Hepatocyte (in vitro differentiated cells): Measurements from ENCODE around the gene ADAM17. TPM values are rescaled to one million over a fixed set of nuclear protein-coding genes. Genes with fewer than 3 reads are reported as not detected.

Source experiments
- DNase-seq: peaks from one replicate; pipeline ENCODE4 v3.0.0-alpha.2; 2016; ENCODE audit warnings: low spot score
- H2AFZ ChIP-seq: fragments of 200-600 bp; sonication (generic); 2 replicates; pipeline ENCODE4 v1.6.0; 2016; ENCODE audit warnings: antibody characterized with exemption, mild to moderate bottlenecking
- H3K27ac ChIP-seq: fragments of 200-600 bp; sonication (generic); 2 replicates; pipeline ENCODE4 v1.5.1; 2016; ENCODE audit warnings: mild to moderate bottlenecking
- H3K27me3 ChIP-seq: fragments of 200-600 bp; sonication (generic); 2 replicates; pipeline ENCODE4 v1.6.1; 2016
- H3K36me3 ChIP-seq: fragments of 200-600 bp; sonication (generic); replicated peaks from 2 replicates; pipeline ENCODE4 v1.5.1; 2016; ENCODE audit warnings: low read depth; ENCODE audit not compliant: insufficient read depth
- H3K4me1 ChIP-seq: fragments of 200-600 bp; sonication (generic); 2 replicates; pipeline ENCODE4 v1.5.1; 2016; ENCODE audit warnings: mild to moderate bottlenecking, moderate library complexity; ENCODE audit not compliant: insufficient read depth
- H3K4me2 ChIP-seq: fragments of 200-600 bp; sonication (generic); 2 replicates; pipeline ENCODE4 v1.6.0; 2016
- H3K4me3 ChIP-seq: fragments of 200-600 bp; sonication (generic); 2 replicates; pipeline ENCODE4 v1.5.1; 2016; ENCODE audit warnings: mild to moderate bottlenecking
- H3K79me2 ChIP-seq: fragments of 200-600 bp; sonication (generic); 2 replicates; pipeline ENCODE4 v1.6.0; 2017; ENCODE audit warnings: mild to moderate bottlenecking
- H3K9me2 ChIP-seq: fragments of 200-600 bp; sonication (generic); replicated peaks from 2 replicates; pipeline ENCODE4 v1.6.0; 2017; ENCODE audit warnings: mild to moderate bottlenecking; ENCODE audit not compliant: insufficient read depth
- H3K9me3 ChIP-seq: fragments of 200-600 bp; sonication (generic); 2 replicates; pipeline ENCODE4 v1.5.1; 2016; ENCODE audit warnings: low read depth, mild to moderate bottlenecking
- H4K20me1 ChIP-seq: fragments of 200-600 bp; sonication (generic); 2 replicates; pipeline ENCODE4 v1.6.0; 2016; ENCODE audit warnings: mild to moderate bottlenecking; ENCODE audit not compliant: insufficient read depth, poor library complexity, severe bottlenecking
- EZH2 ChIP-seq: fragments of 200-600 bp; sonication (generic); IDR thresholded peaks from 2 replicates; pipeline ENCODE4 v1.6.1; 2016; ENCODE audit warnings: antibody characterized with exemption, mild to moderate bottlenecking, borderline replicate concordance
- EZH2phosphoT487 ChIP-seq: fragments of 200-600 bp; sonication (generic); IDR thresholded peaks from one replicate; pipeline ENCODE4 v1.6.1; 2018; ENCODE audit warnings: antibody characterized with exemption, mild to moderate bottlenecking, low read depth, moderate library complexity; ENCODE audit not compliant: unreplicated experiment, severe bottlenecking
- WGBS: methylation state at CpG from one replicate; pipeline ENCODE4 v1.1.6; 2016; ENCODE audit warnings: low lambda C conversion rate; ENCODE audit errors: missing lambda C conversion rate; 5-methylcytosine and 5-hydroxymethylcytosine counted together
- polyA plus RNA-seq: library from polyadenylated mRNA; unstranded; fragments of >200 nt; fragmentation: Nextera tagmentation; extraction: Ambion mirVana; gene quantifications from 2 replicates; pipeline ENCODE4 v1.2.1, GENCODE V29; 2016
- total RNA-seq: library from RNA; depleted of rRNA; stranded (reverse); fragments of >200 nt; gene quantifications from 2 replicates; pipeline ENCODE4 v1.2.3, GENCODE V29; 2014
- TF ChIP-seq, protein P1 (sequence below): fragments of 200-600 bp; sonication (generic); IDR thresholded peaks from 2 replicates; pipeline ENCODE4 v1.5.1; 2016; ENCODE audit warnings: antibody characterized with exemption, mild to moderate bottlenecking; ENCODE audit not compliant: poor library complexity

Gene ADAM17
- total and polyA plus RNA-seq, 2 experiments from 2014 or later, result 20.5 to 30.2 TPM

DNA sequence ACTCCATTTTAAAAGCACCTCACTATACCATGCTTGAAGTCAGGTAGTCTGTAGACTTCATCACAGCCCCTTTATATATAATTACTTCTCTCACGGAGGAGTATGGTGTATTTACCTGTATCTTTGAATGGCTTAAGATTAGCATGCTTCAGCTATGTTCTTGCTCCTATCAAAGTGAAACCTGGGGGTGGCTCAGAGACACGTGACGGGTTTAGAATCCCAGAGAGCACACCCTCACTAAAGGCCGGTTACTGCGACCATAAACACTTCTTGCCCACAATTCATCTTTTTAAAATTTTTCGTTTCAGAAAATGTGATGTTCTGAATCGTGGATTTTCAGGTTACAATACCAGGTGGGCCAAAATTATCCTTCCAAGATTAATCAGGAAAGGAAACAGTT, 77.7 kb downstream of the ADAM17 start:
- Histone ChIP-seq H3K9me2 (no peaks in the 10 kb centered on the region), H4K20me1 (peaks cover 4% of the 10 kb centered on the region), H3K27me3 (no peaks in the 10 kb centered on the region), H2AFZ (no peak overlapping the region), H3K4me2 (no peak overlapping the region), H3K4me1 (no peaks in the 10 kb centered on the region), H3K4me3 (no peak overlapping the region), H3K79me2 (peaks cover 43% of the 10 kb centered on the region), H3K9me3 (no peaks in the 10 kb centered on the region), H3K36me3 (no peaks in the 10 kb centered on the region), H3K27ac (no peak overlapping the region)
- WGBS, result 92% methylated on average over 7 of the region's 7 CpGs
- TF ChIP-seq EZH2phosphoT487, result no peak
- no peak for TF ChIP-seq EZH2
- TF ChIP-seq, protein P1, sequence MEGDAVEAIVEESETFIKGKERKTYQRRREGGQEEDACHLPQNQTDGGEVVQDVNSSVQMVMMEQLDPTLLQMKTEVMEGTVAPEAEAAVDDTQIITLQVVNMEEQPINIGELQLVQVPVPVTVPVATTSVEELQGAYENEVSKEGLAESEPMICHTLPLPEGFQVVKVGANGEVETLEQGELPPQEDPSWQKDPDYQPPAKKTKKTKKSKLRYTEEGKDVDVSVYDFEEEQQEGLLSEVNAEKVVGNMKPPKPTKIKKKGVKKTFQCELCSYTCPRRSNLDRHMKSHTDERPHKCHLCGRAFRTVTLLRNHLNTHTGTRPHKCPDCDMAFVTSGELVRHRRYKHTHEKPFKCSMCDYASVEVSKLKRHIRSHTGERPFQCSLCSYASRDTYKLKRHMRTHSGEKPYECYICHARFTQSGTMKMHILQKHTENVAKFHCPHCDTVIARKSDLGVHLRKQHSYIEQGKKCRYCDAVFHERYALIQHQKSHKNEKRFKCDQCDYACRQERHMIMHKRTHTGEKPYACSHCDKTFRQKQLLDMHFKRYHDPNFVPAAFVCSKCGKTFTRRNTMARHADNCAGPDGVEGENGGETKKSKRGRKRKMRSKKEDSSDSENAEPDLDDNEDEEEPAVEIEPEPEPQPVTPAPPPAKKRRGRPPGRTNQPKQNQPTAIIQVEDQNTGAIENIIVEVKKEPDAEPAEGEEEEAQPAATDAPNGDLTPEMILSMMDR, result no peak
- no peak for DNase-seq

DNA sequence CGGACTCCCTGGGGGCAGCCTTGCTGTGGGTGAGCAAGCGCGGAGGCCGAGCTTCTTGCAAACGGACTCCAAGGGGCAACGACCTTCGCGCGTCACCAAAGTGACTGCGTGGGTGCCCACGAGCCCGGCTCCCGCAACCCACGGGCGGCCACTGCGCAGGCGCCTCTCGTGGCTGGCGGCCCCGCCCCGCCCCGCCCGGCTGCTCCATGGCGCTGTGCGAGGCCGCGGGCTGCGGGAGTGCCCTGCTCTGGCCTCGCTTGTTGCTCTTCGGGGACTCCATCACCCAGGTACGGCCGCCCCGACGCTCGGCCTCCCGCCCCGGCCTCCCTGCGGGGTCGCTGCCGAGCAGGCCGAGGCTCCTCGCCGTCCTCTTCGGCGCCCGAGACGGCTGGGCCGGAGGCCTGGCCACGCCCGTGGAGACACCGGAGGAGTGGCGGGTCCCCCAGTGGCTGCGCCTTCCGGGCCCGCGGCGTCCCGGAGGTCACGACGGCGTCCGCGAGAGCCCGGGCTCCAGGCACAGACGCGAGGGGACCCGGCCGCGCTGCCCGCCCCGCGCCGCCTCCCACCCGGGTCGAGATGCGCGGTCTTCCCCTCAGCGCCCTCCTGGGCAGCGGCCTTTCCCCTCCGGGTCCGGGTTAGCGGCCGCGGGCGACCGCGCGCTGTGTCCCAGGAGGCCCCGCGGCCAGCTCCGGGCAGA, 81.1 kb downstream of the ADAM17 start, which contains the start of gene IAH1:
Gene IAH1 (plus strand): TSS at position 191 of the 697 bp plus-strand sequence. CDS start 16 bp downstream, at position 207.
- H3K9me2 ChIP-seq, result no peaks in the 10 kb centered on the region
- no peaks in the 10 kb centered on the region for H3K4me1 ChIP-seq
- H4K20me1 ChIP-seq, result peaks cover 4% of the 10 kb centered on the region
- H3K4me3 ChIP-seq, result peak within 1 kb of the TSS; percentile 59
- peak within 1 kb of the TSS; percentile 69 for H2AFZ ChIP-seq
- H3K27ac ChIP-seq, result peak within 1 kb of the TSS; percentile 83
- H3K9me3 ChIP-seq, result no peaks in the 10 kb centered on the region
- H3K79me2 ChIP-seq, result peaks cover 38% of the 10 kb centered on the region
- peak; percentile 71 for DNase-seq
- no peaks in the 10 kb centered on the region for H3K36me3 ChIP-seq
- TF ChIP-seq, protein P1, result no peak
- TF ChIP-seq EZH2phosphoT487, result no peak
- TF ChIP-seq EZH2, result no peak
- WGBS, result 7% methylated on average over 29 of the region's 91 CpGs
- H3K27me3 ChIP-seq, result no peaks in the 10 kb centered on the region
- H3K4me2 ChIP-seq, result peak within 1 kb of the TSS; percentile 99

DNA sequence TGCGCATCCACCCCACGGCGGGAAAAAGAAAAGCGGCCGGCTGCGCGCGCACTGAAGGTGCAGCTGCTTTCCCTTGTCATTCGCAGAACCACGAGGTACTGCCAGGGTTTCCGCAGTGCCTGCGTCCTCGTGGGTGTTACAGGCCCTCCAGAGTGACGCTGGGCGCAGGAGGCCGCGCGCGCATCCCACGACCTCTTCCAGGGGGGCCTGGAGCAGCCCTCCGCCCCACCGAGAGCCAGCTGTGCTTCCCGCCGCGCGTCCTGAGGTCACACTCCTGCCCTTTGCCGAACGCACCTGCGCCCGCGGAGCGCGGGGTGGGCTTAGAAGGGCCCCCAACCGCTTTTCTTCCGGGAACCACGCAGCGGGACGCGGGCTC, 81.7 kb downstream of the ADAM17 start:
- no peaks in the 10 kb centered on the region for H3K4me1 ChIP-seq
- no peaks in the 10 kb centered on the region for H3K36me3 ChIP-seq
- H3K9me3 ChIP-seq, result no peaks in the 10 kb centered on the region
- H3K4me2 ChIP-seq, result peak overlapping the region; percentile 99
- H3K4me3 ChIP-seq, result peak overlapping the region; percentile 59
- peak overlapping the region; percentile 83 for H3K27ac ChIP-seq
- H2AFZ ChIP-seq, result peak overlapping the region; percentile 69
- peaks cover 34% of the 10 kb centered on the region for H3K79me2 ChIP-seq
- H3K9me2 ChIP-seq, result no peaks in the 10 kb centered on the region
- peak; percentile 47 for DNase-seq
- TF ChIP-seq, protein P1, result no peak
- no peak for TF ChIP-seq EZH2phosphoT487
- TF ChIP-seq EZH2, result no peak
- peaks cover 4% of the 10 kb centered on the region for H4K20me1 ChIP-seq
- WGBS, result 24% methylated on average over 36 of the region's 39 CpGs
- H3K27me3 ChIP-seq, result no peaks in the 10 kb centered on the region
